GM13976 (cell line): ENCODE measurements around the gene SHTN1.

ENCODE experiments used
- DNase-seq: peaks from one replicate; pipeline ENCODE4 v3.0.0; 2012; ENCODE audit warnings: low spot score
- CTCF ChIP-seq: IDR thresholded peaks from 2 replicates; pipeline ENCODE4 v1.5.1; 2012; ENCODE audit warnings: borderline replicate concordance, mild to moderate bottlenecking; ENCODE audit not compliant: insufficient read depth; ENCODE audit errors: extremely low read depth, missing control alignments, control extremely low read depth
- in situ Hi-C: fragments of 300-500 bp; cut with MboI; formaldehyde crosslinking; loops from one replicate; pipeline ENCODE4 v1.12.0; 2022; ENCODE audit warnings: low sequenced_read_pairs, mixed read lengths, inconsistent platforms; ENCODE audit not compliant: unreplicated experiment

The SHTN1 gene

GRCh38 chr10:117005026-117005526 lies at the start of gene SHTN1:
Gene SHTN1, minus strand, starts transcription at chr10:117005187. Its CDS starts 108 bp downstream, at chr10:117005079.
- DNase-seq = peak; percentile 35
- no peak for TF ChIP-seq CTCF
- in situ Hi-C loops = no loop called here

GRCh38 chr10:117053482-117053881 lies 48.5 kb upstream of the SHTN1 start:
- TF ChIP-seq CTCF = no peak
- in situ Hi-C loops = no loop called here
- no peak for DNase-seq

- no peak for DNase-seq
- no peak for TF ChIP-seq CTCF
- in situ Hi-C loops = no loop called here
These were observed 43.0 kb upstream of the SHTN1 start for GRCh38 chr10:117047947-117048346.

GRCh38 chr10:117016266-117016665 lies 11.3 kb upstream of the SHTN1 start:
- no peak for DNase-seq
- in situ Hi-C loops = no loop called here
- TF ChIP-seq CTCF = no peak

- in situ Hi-C loops = no loop called here
- no peak for TF ChIP-seq CTCF
These were observed 9.8 kb upstream of the SHTN1 start for GRCh38 chr10:117014835-117015234.

GRCh38 chr10:117007080-117007479 lies 2.1 kb upstream of the SHTN1 start:
- TF ChIP-seq CTCF = no peak
- in situ Hi-C loops = no loop called here
- no peak for DNase-seq

More at GRCh38 chr10:117014835-117015234, 9.8 kb upstream of the SHTN1 start:
- no peak for DNase-seq
